Left cardiac atrium (tissue), 4 donors: Measurements from ENCODE around the gene CCK. TPM values are rescaled to one million over a fixed set of nuclear protein-coding genes. Genes with fewer than 3 reads are reported as not detected.

ENCODE experiments used
- ATAC-seq, 2 donors: fragments of 200-7000 bp; cut with Tn5 transposase; one replicate each; pipeline ENCODE4 v1.9.1; 2020; ENCODE audit warnings: mild to moderate bottlenecking in 2 of 2, moderate library complexity in 2 of 2
- DNase-seq: peaks from one replicate; pipeline ENCODE4 v3.0.0-alpha.2; 2020
- intact Hi-C, 2 donors: fragments of 100-400 bp; cut with DNase I; formaldehyde crosslinking; loops; one replicate each; pipeline versions ENCODE4 v1.14.1 to v1.15.1; 2022 to 2023
- total RNA-seq, 2 donors: library from RNA; stranded (reverse); fragmentation: NEBNext Ultra II Directional; extraction: Animal tissue kit (Norgen Biotek cat#: 25700); gene quantifications; one replicate each; pipeline ENCODE4 v1.2.1, GENCODE V29; 2021
- donor health status: DM: no; HTN: yes; CAD: no.
- donor health status: DM: no; HTN: yes; CAD: no; lungs with severe emphysema.
- donor health status: DM: yes; HTN: yes; CAD: no.
- donor health status: Dilated cardiomyopathy.

The CCK gene
- total RNA-seq, 2 donors from 2014 or later = not detected

DNA sequence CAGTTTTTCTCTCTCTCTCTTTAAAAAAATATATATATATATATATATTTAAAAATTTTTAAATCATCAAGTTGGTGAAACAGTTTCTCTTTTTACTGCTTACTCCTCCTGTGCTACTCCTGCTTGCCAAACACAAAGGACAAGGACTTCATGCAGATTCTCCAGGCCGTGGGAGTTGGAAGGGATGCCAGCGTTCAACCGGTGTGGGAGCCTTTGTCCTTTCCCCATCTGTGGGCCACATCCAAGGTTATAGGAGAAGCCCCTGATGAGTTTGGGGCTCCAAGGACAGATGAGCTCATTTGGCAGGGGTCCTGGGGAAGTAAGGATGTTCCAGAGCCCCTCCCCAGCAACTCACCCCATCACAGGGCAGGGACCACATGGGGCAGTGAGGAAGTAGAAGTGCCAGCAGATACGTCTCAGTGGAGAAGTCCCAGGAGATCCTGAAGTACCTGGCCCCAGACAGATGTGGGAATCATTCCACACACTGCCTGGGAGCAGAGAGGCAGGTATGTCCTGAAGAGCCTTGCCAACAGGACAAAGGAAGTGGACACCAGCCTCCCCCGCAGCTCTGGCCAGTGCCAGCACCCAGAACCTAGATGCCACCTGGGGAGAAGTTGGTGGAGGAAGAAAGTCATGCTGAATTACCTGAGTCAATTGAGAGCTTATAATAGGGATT is 36.6 kb downstream of the CCK start:
- intact Hi-C loops = no loop called here
- ATAC-seq (peak in 1 of 2 donors; percentile 17), DNase-seq (no peak)

DNA sequence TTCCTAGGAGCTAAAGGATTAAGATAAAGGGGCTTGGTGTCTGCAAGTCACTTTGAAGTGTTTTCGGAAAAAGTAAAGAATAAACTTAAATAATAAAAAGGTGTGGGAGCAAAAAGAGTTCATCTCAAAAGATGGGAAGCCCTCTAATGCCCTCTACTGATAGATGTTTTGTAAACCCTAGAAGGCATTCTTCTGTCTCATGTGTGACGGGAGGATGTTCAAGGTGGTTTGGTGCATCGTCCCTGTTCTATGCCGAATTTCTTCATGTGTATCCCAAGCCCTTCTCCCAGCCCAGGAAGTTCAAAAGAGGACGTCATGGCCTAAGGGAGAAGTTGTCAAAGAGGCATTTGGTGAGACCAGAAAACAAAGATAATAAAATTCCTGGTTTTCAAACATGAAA is 37.2 kb downstream of the CCK start:
- intact Hi-C loops = no loop called here
- ATAC-seq (no peak), DNase-seq (no peak)

DNA sequence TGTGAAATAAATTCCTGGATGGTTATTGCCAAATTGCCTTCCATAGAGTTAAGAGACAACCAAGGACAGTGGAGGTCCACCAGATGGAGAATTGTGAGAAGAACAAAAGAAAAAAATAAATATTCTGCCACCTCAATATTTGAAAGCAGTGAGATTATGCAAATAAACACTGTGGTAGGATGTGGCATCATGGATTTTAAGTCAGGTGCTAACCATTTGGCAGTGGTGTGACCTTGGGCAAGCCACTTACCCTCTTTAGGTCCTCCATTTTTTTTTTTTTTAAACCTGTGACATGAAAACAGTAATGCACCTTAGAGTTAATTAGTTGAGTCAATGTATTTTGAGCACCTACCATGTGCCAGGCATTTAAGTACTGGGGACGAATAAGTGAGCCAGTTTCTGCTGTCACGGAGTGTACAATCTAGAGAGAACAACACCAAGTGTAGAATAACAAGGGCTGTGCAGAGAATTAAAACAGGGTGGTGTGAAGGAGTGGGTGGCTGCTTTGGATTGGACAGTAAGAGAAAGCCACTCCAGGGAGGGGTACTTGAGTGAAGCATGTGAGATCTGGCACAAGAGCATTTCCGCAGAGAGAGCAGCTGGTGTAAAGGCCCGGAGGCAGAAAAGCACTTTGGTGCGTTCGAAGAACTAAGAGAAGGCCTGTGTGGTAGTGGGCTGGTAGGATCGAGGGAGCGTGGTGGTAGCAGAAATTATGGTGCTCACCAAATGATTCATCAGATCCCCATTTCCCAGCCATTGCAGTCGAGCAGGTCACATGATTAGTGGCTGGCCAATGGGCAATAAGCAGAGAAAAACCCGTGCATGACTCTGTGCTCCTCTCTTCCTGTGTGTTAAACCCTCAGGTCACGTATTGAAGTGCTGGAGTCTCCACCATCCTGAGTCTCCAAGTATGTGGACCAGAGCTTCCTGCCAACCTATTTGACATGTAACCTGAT is 39.2 kb downstream of the CCK start:
- no peak for ATAC-seq
- intact Hi-C loops = no loop called here
- DNase-seq = no peak

DNA sequence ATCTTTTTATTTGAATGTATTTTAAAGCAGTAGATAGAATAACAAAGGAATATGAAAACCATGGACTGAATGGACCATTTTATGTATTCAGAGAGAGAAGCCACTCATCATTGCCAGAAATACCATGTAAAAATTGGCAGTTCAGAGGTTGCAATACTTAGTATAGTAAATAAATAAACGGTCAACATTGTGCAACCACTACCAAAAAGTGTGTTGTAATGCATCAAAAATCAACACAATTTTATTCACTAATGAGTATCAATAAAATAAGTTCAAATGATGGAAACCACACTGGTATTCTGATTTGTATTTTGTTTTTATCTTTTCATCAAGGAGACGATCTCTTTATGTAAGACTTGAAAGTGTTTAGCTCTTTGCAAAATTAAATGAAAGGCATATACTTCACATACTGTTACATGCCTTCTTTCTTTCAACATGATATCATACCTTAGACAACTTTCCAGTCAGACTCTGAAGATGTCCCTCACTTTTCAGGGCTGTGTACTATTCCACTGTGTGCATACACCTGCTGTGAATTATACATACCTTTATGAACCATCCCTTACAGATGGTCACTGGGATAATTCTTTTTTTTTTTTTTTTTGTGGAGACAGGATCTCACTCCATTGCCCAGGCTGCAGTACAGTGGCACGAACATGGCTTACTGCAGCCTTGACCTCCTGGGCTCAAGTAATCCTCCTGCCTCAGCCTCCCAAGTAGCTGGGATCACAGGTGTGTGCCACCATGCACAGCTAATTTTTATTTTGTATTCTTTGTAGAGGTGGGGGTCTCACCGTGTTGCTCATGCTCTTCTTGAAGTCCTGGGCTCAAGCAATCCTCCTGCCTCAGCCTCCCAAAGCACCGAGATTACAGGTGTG is 40.3 kb downstream of the CCK start:
- DNase-seq = no peak
- intact Hi-C loops = no loop called here
- ATAC-seq = no peak

DNA sequence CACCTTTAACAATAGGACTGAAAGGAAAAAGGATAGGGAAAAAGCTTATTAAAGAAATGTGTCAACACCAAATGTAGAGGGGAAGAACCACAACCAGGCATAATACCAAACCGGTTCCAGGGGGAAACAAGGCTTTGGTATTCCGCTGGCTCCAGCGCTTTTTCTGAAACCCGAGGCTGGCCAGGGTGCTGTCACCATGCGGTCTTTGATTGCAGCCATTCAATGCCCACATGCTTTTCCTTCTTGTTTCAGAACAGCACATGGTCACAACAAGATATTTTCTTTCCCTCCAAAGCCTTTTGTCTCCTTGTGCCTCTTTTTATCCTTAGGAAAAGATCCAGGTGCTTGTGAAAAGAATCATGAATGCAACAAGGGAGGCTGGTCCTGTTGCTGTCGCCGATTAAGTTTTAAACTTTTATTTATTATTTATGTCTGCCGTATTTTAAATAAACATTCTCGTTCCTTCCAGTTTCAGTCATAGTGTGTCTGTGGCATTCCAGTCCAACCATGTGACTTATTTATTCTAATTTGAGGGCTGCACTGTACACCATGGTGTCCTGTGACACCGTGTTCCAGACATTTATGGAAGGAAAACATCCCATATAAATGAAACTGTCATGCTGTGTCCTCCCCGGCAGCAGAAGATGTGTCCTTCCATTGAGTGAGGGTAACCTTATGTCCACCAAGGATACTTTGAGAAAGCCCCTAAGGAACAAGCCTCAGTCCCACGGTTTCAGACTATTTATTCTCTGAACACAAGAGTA is 41.1 kb downstream of the CCK start:
- intact Hi-C loops = no loop called here

DNA sequence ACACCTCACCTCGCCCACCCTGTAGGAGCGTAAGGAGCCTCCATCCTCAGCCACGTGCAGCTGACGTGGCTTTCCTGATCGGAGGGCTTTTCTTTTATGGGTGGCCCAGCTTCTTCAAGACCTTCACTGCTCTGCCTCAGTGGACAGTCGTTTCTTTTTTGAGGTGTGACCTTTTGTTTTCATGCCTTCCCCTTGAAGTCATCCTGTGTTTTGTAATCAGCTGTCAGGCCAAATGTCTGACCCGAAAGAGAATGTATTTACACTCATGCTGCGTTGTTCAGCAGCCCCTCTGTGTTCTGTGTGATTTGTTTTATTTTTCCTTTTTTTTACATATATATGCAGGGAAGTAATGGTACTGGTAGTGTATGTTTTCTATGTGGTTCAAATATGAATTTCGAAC is 41.8 kb downstream of the CCK start:
- intact Hi-C loops = no loop called here
- DNase-seq = no peak
- ATAC-seq = no peak

More for the DNA sequence above, 41.1 kb downstream of the CCK start:
- DNase-seq (no peak), ATAC-seq (peak; percentile 44 to 78)

DNA sequence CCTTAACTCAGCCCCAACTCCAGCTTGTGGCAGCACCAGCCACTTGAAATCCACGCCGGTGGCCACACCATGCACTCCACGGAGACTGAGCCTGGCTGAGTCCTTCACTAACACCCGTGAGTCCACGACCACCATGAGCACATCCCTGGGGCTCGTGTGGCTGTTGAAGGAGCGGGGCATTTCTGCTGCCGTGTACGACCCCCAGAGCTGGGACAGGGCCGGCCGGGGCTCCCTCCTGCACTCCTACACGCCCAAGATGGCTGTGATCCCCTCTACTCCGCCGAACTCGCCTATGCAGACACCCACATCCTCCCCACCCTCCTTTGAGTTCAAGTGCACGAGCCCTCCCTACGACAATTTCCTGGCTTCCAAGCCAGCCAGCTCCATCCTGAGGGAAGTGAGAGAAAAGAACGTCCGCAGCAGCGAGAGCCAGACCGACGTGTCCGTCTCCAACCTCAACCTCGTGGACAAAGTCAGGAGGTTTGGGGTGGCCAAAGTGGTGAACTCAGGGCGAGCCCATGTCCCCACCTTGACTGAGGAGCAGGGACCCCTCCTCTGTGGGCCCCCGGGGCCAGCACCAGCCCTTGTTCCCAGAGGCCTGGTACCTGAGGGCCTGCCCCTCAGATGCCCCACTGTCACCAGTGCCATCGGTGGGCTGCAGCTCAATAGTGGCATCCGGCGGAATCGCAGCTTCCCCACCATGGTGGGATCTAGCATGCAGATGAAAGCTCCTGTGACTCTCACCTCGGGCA is 42.9 kb downstream of the CCK start:
- DNase-seq (no peak), ATAC-seq (no peak)
- intact Hi-C loops = no loop called here

DNA sequence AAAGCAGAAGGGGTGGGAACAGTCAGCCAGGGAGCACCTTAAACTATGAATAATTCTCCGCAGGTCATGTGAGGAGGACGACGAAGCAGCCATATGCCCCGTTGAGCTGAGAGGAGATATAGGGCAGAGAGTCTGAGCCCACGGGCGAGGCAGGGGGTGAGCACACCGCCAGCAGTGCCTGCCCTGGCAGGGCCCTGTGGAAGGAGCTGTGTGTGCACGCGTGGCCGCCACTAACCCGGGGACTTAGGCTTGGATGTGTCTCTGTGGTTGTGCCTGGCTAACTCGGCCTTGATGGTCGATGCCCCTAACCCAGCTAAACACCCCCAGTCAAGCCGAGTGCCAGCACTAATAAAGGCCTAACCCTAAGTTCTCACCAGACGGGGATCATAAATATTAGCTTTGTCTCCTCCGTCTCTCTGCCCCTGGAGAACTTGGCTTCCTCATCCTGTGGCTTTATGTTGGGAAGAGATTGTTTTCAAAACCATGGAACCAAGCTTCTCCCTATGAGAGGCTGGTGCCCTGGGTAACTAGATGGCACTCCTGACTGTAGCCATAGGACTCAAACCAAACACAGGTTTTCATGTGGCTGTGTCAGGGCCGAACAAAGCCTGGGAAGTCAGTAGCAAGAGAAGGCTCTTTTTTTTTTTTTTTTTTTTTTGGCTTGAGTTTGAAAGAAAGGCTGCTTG is 45.4 kb downstream of the CCK start:
- intact Hi-C loops = no loop called here

DNA sequence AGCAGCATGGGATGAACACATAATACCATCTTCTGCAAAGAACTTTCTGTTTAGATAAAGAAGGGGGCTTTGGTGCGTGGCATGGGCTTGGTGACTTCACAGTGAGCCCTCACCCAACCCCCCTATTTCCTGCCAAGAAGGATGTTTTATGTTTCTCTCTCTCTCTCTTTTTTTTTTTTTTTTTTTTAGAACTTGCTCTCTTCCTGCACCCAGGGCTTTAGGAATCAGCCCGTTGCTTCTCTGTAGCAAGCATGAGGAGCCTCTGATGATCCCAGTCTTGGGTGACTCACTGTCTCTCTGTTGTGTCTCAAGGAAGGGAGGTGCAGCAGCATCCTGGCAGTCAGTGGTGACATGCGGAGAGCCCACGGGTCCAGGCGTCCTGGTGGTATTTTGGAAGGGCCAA is 49.1 kb downstream of the CCK start:
- no peak for DNase-seq
- intact Hi-C loops = no loop called here
- ATAC-seq = no peak

More for the DNA sequence above, 45.4 kb downstream of the CCK start:
- ATAC-seq (no peak), DNase-seq (no peak)

DNA sequence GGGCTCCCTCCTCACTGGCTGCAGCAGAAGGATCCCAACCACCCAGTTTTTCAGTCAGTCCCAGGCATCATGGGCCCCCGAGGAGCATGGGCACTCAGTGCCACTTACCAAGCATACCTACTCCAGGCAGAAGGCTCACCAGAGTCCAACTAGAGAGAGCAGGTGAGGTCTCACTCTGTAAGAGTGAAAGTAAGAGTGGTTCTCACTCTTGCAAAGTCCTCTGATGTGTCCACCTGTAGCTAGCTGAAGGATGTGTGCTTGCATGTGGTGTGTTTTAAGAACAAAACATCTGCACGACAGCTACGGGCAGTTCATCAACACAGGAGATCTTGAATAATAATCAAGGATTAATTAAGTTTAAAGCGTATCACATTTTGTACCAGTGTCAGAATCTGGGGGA is 49.7 kb downstream of the CCK start:
- intact Hi-C loops = no loop called here
- DNase-seq (no peak), ATAC-seq (no peak)

DNA sequence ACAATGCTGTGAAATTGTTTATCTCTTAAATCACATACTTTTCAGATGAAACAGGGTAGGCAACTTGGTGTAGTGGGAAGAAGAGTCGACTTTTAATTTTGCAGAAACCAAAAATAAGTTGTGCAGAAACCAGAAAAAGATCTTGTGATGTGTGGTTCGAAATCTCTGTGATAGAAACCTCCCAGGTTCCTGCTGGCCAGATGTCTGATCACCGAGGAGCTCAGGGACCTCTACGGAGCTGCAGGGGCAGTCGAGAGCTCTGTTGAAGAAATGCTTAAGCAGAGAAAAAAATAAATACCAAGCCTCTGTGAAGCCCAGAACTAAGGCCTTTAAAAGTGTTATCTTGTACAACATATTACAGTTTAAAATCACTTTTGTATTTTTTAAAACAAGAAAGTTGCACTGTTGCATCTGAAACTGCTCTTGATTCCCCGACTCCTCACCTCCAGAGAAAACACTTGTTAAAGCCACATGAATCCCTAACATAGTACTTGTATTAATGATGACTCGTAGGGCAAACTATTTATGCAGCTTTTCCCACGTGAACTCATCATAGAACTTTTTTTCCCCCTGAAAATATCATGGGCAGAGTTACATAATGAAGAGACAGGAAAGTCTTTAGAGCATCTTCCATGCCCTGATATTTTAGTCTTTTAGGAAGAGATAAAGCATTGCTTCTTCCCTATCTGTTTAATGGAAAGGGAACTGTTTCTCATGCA is 51.3 kb downstream of the CCK start:
- intact Hi-C loops = no loop called here
- ATAC-seq = no peak
- no peak for DNase-seq

DNA sequence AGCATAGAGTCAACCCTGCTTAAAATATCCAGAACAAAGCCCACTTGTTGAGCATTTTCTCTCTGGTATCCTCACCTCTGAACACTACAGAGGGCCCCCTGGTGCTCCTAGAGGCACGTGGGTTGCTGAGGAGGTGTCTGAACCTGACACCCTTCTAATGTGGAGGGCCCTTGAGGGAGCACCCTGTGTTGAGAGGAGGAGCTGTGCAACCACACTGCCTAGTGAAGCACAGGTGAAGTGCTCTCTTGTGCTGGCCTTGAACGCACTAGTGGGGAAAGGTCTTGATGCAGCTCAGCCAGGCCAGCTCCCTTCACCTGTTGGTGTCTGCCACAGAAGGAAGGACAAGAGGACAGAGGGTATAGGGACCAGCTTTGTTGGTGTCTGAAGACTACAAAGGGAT is 51.9 kb downstream of the CCK start:
- ATAC-seq = no peak
- DNase-seq = no peak
- intact Hi-C loops = no loop called here

DNA sequence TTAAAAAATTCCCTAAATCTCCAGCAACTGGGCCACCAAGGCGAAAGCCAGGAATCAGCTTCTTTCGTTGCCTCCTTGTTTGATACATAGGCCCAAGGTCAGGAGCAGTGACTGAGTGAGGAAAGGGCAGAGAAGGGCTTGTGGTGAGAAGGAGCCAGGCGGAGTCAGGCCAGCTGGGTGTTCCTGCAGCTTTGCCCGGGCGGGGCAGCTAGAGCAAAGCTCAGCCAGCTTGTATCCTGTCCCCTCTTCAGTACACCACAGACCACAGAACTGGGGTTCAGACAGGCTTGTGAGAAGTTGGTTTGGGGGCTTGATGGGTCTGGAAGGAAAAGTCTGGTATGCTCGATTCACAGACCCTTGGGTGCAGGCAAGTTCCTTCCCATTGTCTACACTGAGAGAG is 52.6 kb downstream of the CCK start:
- intact Hi-C loops = no loop called here
- no peak for ATAC-seq
- no peak for DNase-seq

DNA sequence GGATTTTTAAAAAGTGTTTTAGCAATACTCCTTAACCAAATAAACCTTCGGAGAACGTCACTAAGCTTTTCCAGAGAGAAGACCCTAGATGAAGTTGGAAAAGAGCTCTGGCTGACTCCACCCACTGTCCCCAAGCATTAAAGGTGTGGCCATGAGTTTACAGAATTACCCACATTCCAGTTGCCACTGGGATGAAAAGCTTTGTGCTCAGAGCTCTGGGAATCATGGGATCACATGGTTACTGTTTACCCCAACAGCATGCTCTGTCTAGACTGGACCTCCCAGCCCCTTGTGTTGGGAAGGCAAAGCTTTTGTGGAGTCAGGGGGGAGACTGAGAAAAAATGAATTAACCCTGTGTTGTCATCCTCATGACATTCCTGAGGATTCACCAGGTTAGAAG is 55.3 kb downstream of the CCK start:
- ATAC-seq = no peak
- intact Hi-C loops = no loop called here
- no peak for DNase-seq

DNA sequence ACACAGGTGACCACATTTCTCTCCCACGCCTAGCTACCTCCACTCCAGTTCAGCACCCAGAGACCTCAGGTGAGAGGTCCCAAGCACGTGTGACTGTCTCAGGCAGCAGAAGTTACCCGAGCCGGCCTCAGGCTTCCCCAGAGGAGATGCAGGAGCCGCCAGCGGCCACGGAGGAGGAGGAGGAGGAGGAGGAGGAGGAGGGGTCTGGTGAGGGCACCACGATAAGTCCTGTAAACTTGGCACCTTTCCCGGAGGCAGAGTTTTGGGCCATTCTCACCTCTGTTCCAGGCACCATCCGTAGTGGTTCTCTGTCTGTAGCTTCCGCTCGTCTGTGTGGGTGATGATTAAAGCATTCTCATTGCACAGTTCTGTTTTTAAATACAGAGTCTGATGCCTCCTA is 56.1 kb downstream of the CCK start:
- DNase-seq (no peak), ATAC-seq (peak in 1 of 2 donors; percentile 47)
- intact Hi-C loops = no loop called here
